HG03045 (cell line): Measurements from ENCODE around the gene RDH13.
"Not testable (repeated sequence)": the region's sequence is repeated elsewhere in the genome, so short reads cannot be mapped to it uniquely, and the experiment has no call there.

Source experiments
- ATAC-seq: cut with Tn5 transposase; IDR thresholded peaks from one replicate; pipeline ENCODE4 v1.9.1; 2021; ENCODE audit warnings: mild to moderate bottlenecking, moderate library complexity; ENCODE audit not compliant: unreplicated experiment

The RDH13 gene

DNA sequence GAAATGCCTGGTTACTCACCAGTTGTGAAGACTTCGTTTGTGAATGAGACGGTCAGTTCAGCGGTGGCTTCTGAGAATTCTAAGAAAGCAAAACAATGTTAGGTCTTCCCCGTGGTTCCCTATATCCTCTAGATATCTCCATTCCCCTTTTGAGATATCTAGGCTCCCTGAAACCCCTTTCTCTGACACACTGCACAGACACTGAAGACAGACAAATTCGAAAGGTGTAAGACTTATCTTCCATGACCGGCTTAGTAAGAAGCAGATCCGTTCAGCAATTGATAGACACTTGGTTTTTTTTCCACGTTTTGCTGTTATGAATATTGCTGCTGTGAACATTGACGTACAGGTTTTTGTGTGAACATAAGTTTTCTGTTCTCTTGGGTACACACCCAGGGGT is 44.3 kb downstream of the RDH13 start:
- ATAC-seq, result no peak

GRCh38 chr19:55018216-55018615 is 44.7 kb downstream of the RDH13 start:
- ATAC-seq, result no peak

DNA sequence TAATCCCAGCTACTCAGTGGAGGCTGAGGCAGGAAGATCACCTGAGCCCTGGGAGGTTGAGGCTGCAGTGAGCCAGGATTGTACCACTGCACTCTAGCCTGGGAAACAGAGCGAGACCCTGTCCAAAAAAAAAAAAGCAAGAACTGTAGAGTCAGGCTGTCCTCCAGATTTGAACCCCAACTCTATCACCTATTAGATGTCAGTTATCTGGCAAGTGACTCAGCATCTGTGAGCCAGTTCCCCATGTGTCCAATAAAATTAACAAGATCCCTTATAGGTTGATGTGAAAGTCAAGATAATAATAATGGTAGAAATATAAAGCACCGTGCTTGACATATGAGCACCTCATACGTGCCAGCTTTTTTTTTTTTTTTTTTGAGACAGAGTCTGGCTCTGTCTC is 46.9 kb downstream of the RDH13 start:
- ATAC-seq, result no peak

- ATAC-seq, result no peak
These were observed 47.8 kb downstream of the RDH13 start for GRCh38 chr19:55015126-55015525.

DNA sequence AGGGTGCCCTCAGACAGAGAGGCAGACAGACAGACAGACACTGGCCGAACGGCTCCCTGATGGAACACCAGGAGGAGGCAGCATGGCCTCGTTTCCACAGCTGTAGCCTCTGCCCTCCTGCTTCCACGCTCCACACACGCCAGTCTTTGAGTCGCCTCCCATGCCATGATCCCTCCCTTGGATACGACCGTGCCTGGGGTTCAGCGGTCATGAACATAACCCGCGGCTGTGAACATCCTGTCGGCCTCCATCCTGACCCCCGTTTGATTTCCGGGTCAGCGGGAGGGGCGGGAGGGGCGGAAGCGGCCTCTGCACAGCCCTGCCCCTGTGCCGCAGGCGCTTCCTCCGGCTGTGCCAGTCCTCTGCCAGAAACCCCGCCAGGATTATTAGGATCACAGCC is 48.2 kb downstream of the RDH13 start:
- no peak for ATAC-seq

DNA sequence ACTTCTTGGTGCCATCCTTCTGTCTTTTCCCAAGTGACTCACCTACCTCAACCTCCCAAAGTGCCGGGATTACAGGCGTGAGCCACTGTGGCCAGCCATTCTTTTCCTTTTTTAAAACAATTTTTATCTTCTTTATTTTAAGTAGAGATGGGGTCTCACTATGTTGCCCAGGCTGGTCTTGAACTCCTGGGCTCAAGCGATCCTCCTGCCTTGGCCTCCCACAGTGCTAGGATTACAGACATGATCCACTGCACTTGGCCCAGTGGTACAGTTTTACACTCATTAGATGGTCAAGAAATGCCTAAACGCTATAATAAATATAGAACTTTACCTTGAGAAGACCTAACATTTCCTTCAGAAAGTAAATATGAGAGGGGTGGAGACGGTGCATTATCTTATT is 49.4 kb downstream of the RDH13 start:
- ATAC-seq, result no peak

DNA sequence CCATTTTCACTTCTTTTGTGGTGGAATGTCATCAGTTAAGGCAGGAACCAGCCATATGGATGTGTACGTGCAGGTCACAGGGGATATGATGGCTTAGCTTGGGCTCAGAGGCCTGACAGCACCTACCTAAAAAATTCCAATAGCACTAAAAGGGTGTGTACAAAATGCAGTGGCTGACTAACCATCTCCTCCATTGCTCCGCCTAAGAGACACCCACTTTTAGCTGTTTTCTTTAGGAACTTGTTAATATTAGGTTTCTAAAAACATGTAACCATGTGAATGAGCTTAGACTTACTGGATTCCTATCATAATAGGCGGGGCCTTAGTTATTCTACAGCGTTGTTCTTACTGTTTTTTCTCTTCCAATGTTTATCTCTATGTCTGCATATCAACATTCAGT is 50.6 kb downstream of the RDH13 start:
- ATAC-seq, result no peak

DNA sequence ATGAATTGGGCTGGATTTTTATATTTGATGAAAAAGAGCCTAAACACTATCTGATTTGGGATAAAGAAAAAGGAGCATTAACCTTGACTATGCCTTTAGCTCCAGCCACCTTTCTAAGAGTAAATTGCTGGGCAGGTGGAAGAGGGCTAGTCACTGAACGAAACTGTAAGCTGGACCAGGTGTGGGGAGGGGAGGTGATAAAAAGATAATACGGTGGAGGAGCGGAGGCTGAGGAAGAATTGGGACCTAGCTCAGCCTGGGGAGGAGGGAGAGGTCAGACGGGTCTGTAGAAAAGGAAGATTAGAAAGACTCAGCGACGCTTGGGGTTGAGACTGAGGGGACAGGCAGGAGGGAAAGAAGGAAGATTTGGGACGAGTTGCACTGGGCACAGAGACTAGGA is 52.4 kb downstream of the RDH13 start:
- not testable (repeated sequence) for ATAC-seq

DNA sequence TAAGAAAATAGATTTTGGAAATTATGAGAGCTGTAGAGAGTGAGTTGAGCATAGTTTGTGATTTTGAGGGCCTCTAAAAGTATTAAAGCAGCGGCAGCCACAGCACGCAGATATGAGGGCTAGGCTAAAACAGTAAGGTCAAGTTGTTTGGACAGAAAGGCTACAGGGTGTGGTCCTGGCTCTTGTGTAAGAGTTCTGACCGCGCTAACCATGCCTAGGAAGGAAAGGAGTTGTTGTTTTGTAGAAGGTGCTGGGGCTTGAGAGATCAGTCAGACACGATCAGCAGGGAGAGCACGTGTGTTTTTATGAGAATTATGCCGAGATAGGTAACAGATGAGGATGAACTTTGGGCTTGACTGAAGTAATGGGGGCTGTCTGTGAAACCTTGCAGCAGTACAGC is 54.2 kb downstream of the RDH13 start:
- not testable (repeated sequence) for ATAC-seq

DNA sequence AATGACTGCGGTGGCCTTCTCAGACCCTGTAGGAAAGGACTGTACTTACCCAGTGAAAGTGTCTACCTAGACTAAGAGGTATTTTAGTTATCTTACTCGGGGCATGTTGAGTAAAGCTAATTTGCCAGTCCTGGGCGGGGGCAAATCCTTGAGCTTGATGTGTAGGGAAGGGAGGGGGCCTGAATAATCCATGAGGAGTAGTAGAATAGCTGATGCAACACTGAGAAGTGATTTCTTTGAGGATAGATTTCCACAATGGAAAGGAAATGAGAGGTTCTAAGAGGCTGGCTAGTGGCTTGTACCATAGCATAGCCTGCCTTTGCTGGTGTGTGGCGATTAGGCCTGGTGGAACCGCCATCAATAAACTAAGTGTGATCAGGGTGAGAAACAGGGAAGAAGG is 54.8 kb downstream of the RDH13 start:
- ATAC-seq, result not testable (repeated sequence)

GRCh38 chr19:55007537-55007936 is 55.4 kb downstream of the RDH13 start:
- ATAC-seq, result not testable (repeated sequence)

DNA sequence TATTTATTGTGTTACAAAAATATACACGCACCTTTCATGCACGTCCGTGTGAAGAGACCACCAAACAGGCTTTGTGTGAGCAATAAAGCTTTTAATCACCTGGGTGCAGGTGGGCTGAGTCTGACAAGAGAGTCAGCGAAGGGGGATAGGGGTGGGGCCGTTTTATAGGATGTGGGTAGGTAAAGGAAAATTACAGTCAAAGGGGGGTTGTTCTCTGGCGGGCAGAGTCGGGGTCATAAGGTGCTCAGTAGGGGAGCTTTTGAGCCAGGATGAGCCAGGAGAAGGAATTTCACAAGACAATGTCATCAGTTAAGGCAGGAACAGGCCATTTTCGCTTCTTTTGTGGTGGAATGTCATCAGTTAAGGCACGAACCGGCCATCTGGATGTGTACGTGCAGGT is 56.2 kb downstream of the RDH13 start:
- not testable (repeated sequence) for ATAC-seq

DNA sequence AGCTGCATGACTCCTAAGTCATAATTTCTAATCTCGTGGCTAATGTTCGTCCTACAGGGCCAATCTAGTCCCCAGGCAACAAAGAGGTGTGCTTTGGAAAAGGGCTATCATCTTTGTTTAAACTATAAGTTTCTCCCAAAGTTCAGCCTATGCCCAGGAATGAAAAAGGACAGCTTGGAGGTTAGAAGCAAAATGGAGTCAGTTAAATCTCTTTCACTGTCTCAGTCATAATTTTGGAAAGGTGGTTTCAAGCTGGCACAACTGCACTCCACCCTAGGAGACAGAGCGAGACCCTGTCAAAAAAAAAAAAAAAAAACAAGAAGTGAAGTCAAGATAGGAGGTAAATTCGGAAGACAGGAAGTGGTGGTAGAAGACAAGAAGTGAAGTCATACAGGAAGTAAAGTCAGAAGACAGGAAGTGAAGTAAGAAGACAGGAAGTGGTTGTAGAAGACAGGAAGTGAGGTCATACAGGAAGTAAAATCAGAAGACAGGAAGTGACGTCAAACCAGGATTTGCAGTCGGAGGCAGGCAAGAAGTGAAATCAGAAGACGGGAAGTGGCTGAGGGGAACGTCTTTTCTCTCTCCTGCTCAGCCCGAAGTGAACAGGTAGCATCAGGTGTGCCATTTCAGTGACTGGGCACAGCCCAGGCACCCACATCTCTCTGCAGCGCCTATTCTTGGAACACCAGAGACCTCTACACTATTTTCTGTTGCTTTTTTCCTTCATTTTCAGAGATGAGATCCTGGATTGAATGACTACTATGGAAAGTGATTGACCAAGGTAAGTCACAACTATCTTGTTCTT is 57.1 kb downstream of the RDH13 start:
- ATAC-seq, result no peak

- ATAC-seq, result no peak
These were observed 62.2 kb downstream of the RDH13 start for GRCh38 chr19:55000761-55001160.

GRCh38 chr19:54998751-54999239 is 64.2 kb downstream of the RDH13 start:
- not testable (repeated sequence) for ATAC-seq

DNA sequence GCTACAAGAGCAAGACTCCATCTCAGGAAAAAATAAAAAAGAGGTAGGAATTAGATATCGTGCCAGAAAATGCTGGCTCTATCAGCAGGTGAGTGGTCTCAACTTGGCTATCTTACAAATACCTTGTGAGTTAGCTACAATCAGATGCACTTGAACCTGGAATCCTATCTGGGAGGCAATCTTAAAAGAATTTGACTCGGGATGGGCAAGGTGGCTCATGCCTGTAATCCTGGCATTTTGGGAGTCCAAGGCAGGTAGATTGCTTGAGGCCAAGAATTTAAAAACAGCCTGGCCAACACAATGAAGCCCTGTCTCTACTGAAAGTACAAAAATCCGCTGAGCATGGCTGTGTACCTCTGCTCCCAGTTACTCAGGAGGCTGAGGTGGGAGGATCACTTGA is 67.4 kb downstream of the RDH13 start:
- ATAC-seq, result no peak
